ENCODE data around the gene MACROD2. TPM values are rescaled to one million over a fixed set of nuclear protein-coding genes. Genes with fewer than 3 reads are reported as not detected.

Gene MACROD2
- total and polyA plus RNA-seq, 2 of the 4 experiments (the other 2 are of a cell fraction): not detected

GRCh38 chr20:14550655-14551054, 555.3 kb downstream of the MACROD2 start:
- no peak overlapping the region for H3K23ac ChIP-seq (ENCODE audit: low read depth, low read length)
- H3K27ac ChIP-seq (ENCODE audit: insufficient read depth, low read length): no peak overlapping the region
- H3K9ac ChIP-seq (ENCODE audit: low read depth, low read length): no peak overlapping the region
- no peaks in the 10 kb centered on the region for H4K20me1 ChIP-seq (ENCODE audit: insufficient read depth, low read length)
- H2BK20ac ChIP-seq (ENCODE audit: low read depth, low read length): no peak overlapping the region
- no peak overlapping the region for H3K56ac ChIP-seq (ENCODE audit: extremely low read depth, insufficient read depth, low read length)
- H3K4me1 ChIP-seq (ENCODE audit: control insufficient read depth, insufficient read depth, low read length): no peaks in the 10 kb centered on the region
- H3K18ac ChIP-seq (ENCODE audit: low read depth, low read length): no peak overlapping the region
- H3K14ac ChIP-seq (replicated peaks; ENCODE audit: low read depth, low read length): no peak overlapping the region
- ATAC-seq (ENCODE audit: low read depth): no peak
- no peaks in the 10 kb centered on the region for H3K79me1 ChIP-seq (ENCODE audit: low read depth in 1 of 2, low read length in 2 of 2)
- intact Hi-C loops (cut with micrococcal nuclease) (no loop called here), in situ Hi-C loops (cut with MboI; ENCODE audit: low sequenced_read_pairs) (no loop called here), dilution Hi-C loops (cut with HindIII; ENCODE audit: low sequenced_read_pairs, unreplicated experiment) (no loop called here)
- POLR2A ChIA-PET (ENCODE audit: unreplicated experiment): no interaction called here
- H2AK5ac ChIP-seq (ENCODE audit: low read depth, low read length): no peak overlapping the region
- H2BK5ac ChIP-seq (ENCODE audit: low read depth, low read length, poor library complexity, severe bottlenecking): no peak overlapping the region
- no TSS peak for BruUV-seq (replicated peaks)
- no peak overlapping the region for H2AFZ ChIP-seq (replicated peaks; ENCODE audit: low read length, poor library complexity)
- no peak overlapping the region for H3K4ac ChIP-seq (ENCODE audit: low read depth, low read length)
- no peak overlapping the region for H2BK15ac ChIP-seq (ENCODE audit: low read depth, low read length)
- H2BK120ac ChIP-seq (ENCODE audit: low read depth, low read length): no peak overlapping the region
- no peaks in the 10 kb centered on the region for H3K36me3 ChIP-seq (ENCODE audit: control insufficient read depth, insufficient read depth, low read length)
- no peaks in the 10 kb centered on the region for H3K9me3 ChIP-seq (ENCODE audit: control insufficient read depth, insufficient read depth, low read length)
- no peak overlapping the region for H3K4me3 ChIP-seq (ENCODE audit: insufficient read depth, low read depth, low read length)
- no peak overlapping the region for H2AK9ac ChIP-seq (replicated peaks; ENCODE audit: low read depth, low read length, poor library complexity)
- H3K9me1 ChIP-seq (ENCODE audit: insufficient read depth, low read length): no peaks in the 10 kb centered on the region
- no peak for DNase-seq
- H3K4me2 ChIP-seq (ENCODE audit: low read depth, low read length): no peak overlapping the region
- H4K5ac ChIP-seq (ENCODE audit: low read depth, low read length): no peak overlapping the region
- TF ChIP-seq FOS (IDR thresholded peaks at IDR 0.05; ENCODE audit: low read depth, low read length): no peak
- no peak for TF ChIP-seq BHLHE40 (IDR thresholded peaks at IDR 0.05; ENCODE audit: low read depth, low read length)
- TF ChIP-seq CTCF (conservative IDR thresholded peaks at IDR 0.05; ENCODE audit: low read depth, low read length): no peak
- TF ChIP-seq MAZ (IDR thresholded peaks at IDR 0.05; ENCODE audit: borderline replicate concordance, low read depth, low read length): no peak
- TF ChIP-seq ELK1 (IDR thresholded peaks at IDR 0.05; ENCODE audit: borderline replicate concordance, low read depth, low read length): no peak
- TF ChIP-seq SMC3 (IDR thresholded peaks at IDR 0.05; ENCODE audit: low read depth, low read length): no peak
- TF ChIP-seq RFX5 (IDR thresholded peaks at IDR 0.05; ENCODE audit: low read depth, low read length): no peak
- TF ChIP-seq CHD1 (IDR thresholded peaks at IDR 0.05; ENCODE audit: low read depth, low read length): no peak
- CTCF ChIA-PET: no interaction called here
- no peak overlapping the region for H4K91ac ChIP-seq (ENCODE audit: insufficient read depth, low read depth, low read length)
- H3K27me3 ChIP-seq (ENCODE audit: control insufficient read depth, insufficient read depth, low read length): no peaks in the 10 kb centered on the region
- no peak overlapping the region for H4K8ac ChIP-seq (ENCODE audit: low read depth in 2 of 2, low read length in 2 of 2)

Data from IMR-90 (cell line).